Activated CD8-positive, alpha-beta memory T cell treated with anti-CD3 and anti-CD28 coated beads, Interleukin-2, amount 10 ng/mL, durations not matched to agents 7 days and 5 days (primary cell): ENCODE results near the gene TOB1. TPM values are rescaled to one million over a fixed set of nuclear protein-coding genes. Genes with fewer than 3 reads are reported as not detected.
A peak's percentile ranks its signal among the peaks of the same experiment; 100 is the strongest.

Source experiments
- ATAC-seq: fragments of 150-1000 bp; cut with Tn5 transposase; one replicate; pipeline ENCODE4 v1.10.0; 2021; ENCODE audit warnings: moderate library complexity
- CTCF ChIA-PET: fragments of 350-600 bp; sonication (Branson Sonifier 250); formaldehyde crosslinking; loops from one replicate; lab custom pipeline; 2021; ENCODE audit warnings: antibody characterized with exemption; lab: Charles Lee
- DNase-seq: peaks from one replicate; pipeline ENCODE4 v3.0.0-alpha.2; 2020
- H3K27ac Mint-ChIP-seq: one replicate; pipeline ENCODE4 v1.8.0; 2021; ENCODE audit warnings: mild to moderate bottlenecking, mixed read lengths
- H3K27me3 Mint-ChIP-seq: one replicate; pipeline ENCODE4 v1.8.0; 2021; ENCODE audit warnings: mixed read lengths
- H3K36me3 Mint-ChIP-seq: one replicate; pipeline ENCODE4 v1.8.0; 2021; ENCODE audit warnings: mild to moderate bottlenecking, mixed read lengths
- H3K4me1 Mint-ChIP-seq: one replicate; pipeline ENCODE4 v1.8.0; 2021; ENCODE audit warnings: mixed read lengths
- H3K4me3 Mint-ChIP-seq: one replicate; pipeline ENCODE4 v1.8.0; 2021; ENCODE audit warnings: mild to moderate bottlenecking, moderate library complexity, mixed read lengths
- H3K9me3 Mint-ChIP-seq: one replicate; pipeline ENCODE4 v1.8.0; 2022; ENCODE audit warnings: low read depth, mixed read lengths
- total RNA-seq, 2 experiments: library from RNA; stranded (reverse); gene quantifications; one replicate each; pipeline ENCODE4 v1.2.3, GENCODE V29; 2021

The TOB1 gene
- total RNA-seq, 2 experiments from 2014 or later: 34.1 to 47.5 TPM

GRCh38 chr17:50845240-50846147 is 20.7 kb downstream of the TOB1 start:
- Mint-ChIP-seq H3K9me3 (no peaks in the 10 kb centered on the region), H3K36me3 (no peaks in the 10 kb centered on the region), H3K4me3 (no peak overlapping the region), H3K27ac (no peak overlapping the region), H3K4me1 (no peaks in the 10 kb centered on the region), H3K27me3 (no peaks in the 10 kb centered on the region)
- ATAC-seq: no peak
- DNase-seq: peak; percentile 30
- CTCF ChIA-PET: interaction anchor here (0.7 to 17.2 kb wide), 5 partner anchors 15 to 106 kb away, joined by 3 to 319 read pairs (median 4); no protein-coding TSS in a partner anchor

- no peaks in the 10 kb centered on the region for H3K9me3 Mint-ChIP-seq
- DNase-seq (peak; percentile 30), ATAC-seq (no peak)
- no peaks in the 10 kb centered on the region for H3K27me3 Mint-ChIP-seq
- CTCF ChIA-PET: interaction anchor here (1.8 to 17.2 kb wide), 4 partner anchors 8 to 107 kb away, joined by 4 to 319 read pairs (median 26); no protein-coding TSS in a partner anchor
- no peak overlapping the region for H3K4me3 Mint-ChIP-seq
- H3K27ac Mint-ChIP-seq: no peak overlapping the region
- no peaks in the 10 kb centered on the region for H3K36me3 Mint-ChIP-seq
- no peaks in the 10 kb centered on the region for H3K4me1 Mint-ChIP-seq
These were observed 21.9 kb downstream of the TOB1 start for GRCh38 chr17:50844117-50844700.

- DNase-seq (peak; percentile 23), ATAC-seq (no peak)
- CTCF ChIA-PET: interaction anchor here (2.1 to 17.2 kb wide), 6 partner anchors 9 to 301 kb away, joined by 6 to 319 read pairs (median 26); no protein-coding TSS in a partner anchor
- Mint-ChIP-seq H3K9me3 (no peaks in the 10 kb centered on the region), H3K4me3 (no peak overlapping the region), H3K36me3 (no peaks in the 10 kb centered on the region), H3K27ac (no peak overlapping the region), H3K27me3 (no peaks in the 10 kb centered on the region), H3K4me1 (no peaks in the 10 kb centered on the region)
These were observed 22.8 kb downstream of the TOB1 start for GRCh38 chr17:50843150-50843905.

- Mint-ChIP-seq H3K27ac (no peak overlapping the region), H3K27me3 (no peaks in the 10 kb centered on the region), H3K4me1 (no peaks in the 10 kb centered on the region), H3K36me3 (no peaks in the 10 kb centered on the region), H3K4me3 (no peak overlapping the region), H3K9me3 (no peaks in the 10 kb centered on the region)
- DNase-seq (no peak), ATAC-seq (no peak)
- CTCF ChIA-PET: interaction anchor here (0.8 to 17.2 kb wide), 12 partner anchors 10 to 300 kb away, joined by 3 to 319 read pairs (median 6); no protein-coding TSS in a partner anchor
These were observed 23.5 kb downstream of the TOB1 start for GRCh38 chr17:50842506-50843149.

- no peaks in the 10 kb centered on the region for H3K27me3 Mint-ChIP-seq
- H3K9me3 Mint-ChIP-seq: no peaks in the 10 kb centered on the region
- peak; percentile 72 for DNase-seq
- no peaks in the 10 kb centered on the region for H3K4me1 Mint-ChIP-seq
- H3K27ac Mint-ChIP-seq: no peak overlapping the region
- no peak overlapping the region for H3K4me3 Mint-ChIP-seq
- peak; percentile 79 for ATAC-seq
- no peaks in the 10 kb centered on the region for H3K36me3 Mint-ChIP-seq
- CTCF ChIA-PET: interaction anchor here (0.6 to 17.2 kb wide), 13 partner anchors 10 to 300 kb away, joined by 3 to 319 read pairs (median 6); no protein-coding TSS in a partner anchor
These were observed 24.2 kb downstream of the TOB1 start for GRCh38 chr17:50841949-50842354.

- Mint-ChIP-seq H3K9me3 (no peaks in the 10 kb centered on the region), H3K27ac (no peak overlapping the region), H3K36me3 (no peaks in the 10 kb centered on the region), H3K4me1 (no peaks in the 10 kb centered on the region), H3K4me3 (no peak overlapping the region), H3K27me3 (no peaks in the 10 kb centered on the region)
- no peak for DNase-seq
- ATAC-seq: no peak
- CTCF ChIA-PET: interaction anchor here (0.6 to 17.2 kb wide), 14 partner anchors 11 to 299 kb away, joined by 3 to 319 read pairs (median 5); no protein-coding TSS in a partner anchor
These were observed 24.7 kb downstream of the TOB1 start for GRCh38 chr17:50841277-50841948.

GRCh38 chr17:50840311-50840851 is 25.8 kb downstream of the TOB1 start:
- no peaks in the 10 kb centered on the region for H3K4me1 Mint-ChIP-seq
- H3K27me3 Mint-ChIP-seq: peaks cover 8% of the 10 kb centered on the region
- H3K27ac Mint-ChIP-seq: no peak overlapping the region

GRCh38 chr17:50839591-50840310 is 26.4 kb downstream of the TOB1 start:
- peaks cover 13% of the 10 kb centered on the region for H3K27me3 Mint-ChIP-seq
- no peaks in the 10 kb centered on the region for H3K36me3 Mint-ChIP-seq
- H3K27ac Mint-ChIP-seq: no peak overlapping the region
- H3K9me3 Mint-ChIP-seq: no peaks in the 10 kb centered on the region
- DNase-seq (no peak), ATAC-seq (no peak)
- CTCF ChIA-PET: interaction anchor here (1.6 to 17.2 kb wide), 3 partner anchors 19 to 112 kb away, joined by 4 to 319 read pairs (median 57); no protein-coding TSS in a partner anchor
- H3K4me1 Mint-ChIP-seq: no peaks in the 10 kb centered on the region
- no peak overlapping the region for H3K4me3 Mint-ChIP-seq

More at GRCh38 chr17:50840311-50840851, 25.8 kb downstream of the TOB1 start:
- Mint-ChIP-seq H3K9me3 (no peaks in the 10 kb centered on the region), H3K4me3 (no peak overlapping the region), H3K36me3 (no peaks in the 10 kb centered on the region)
- ATAC-seq (no peak), DNase-seq (no peak)
- CTCF ChIA-PET: interaction anchor here (0.9 to 17.2 kb wide), 5 partner anchors 12 to 111 kb away, joined by 3 to 319 read pairs (median 40); no protein-coding TSS in a partner anchor

- H3K4me1 Mint-ChIP-seq: no peaks in the 10 kb centered on the region
- H3K9me3 Mint-ChIP-seq: no peaks in the 10 kb centered on the region
- no peak overlapping the region for H3K4me3 Mint-ChIP-seq
- no peaks in the 10 kb centered on the region for H3K36me3 Mint-ChIP-seq
- CTCF ChIA-PET: interaction anchor here (5.0 to 17.2 kb wide), 2 partner anchors 53 to 113 kb away, joined by 57 to 319 read pairs; no protein-coding TSS in a partner anchor
- DNase-seq (no peak), ATAC-seq (no peak)
- H3K27ac Mint-ChIP-seq: no peak overlapping the region
- peaks cover 17% of the 10 kb centered on the region for H3K27me3 Mint-ChIP-seq
These were observed 27.9 kb downstream of the TOB1 start for GRCh38 chr17:50837980-50838954.

- peaks cover 17% of the 10 kb centered on the region for H3K27me3 Mint-ChIP-seq
- ATAC-seq: no peak
- CTCF ChIA-PET: interaction anchor here (0.9 to 1.1 kb wide), 3 partner anchors 21 to 112 kb away, joined by 3 read pairs; no protein-coding TSS in a partner anchor
- no peak overlapping the region for H3K27ac Mint-ChIP-seq
- no peak overlapping the region for H3K4me3 Mint-ChIP-seq
- H3K4me1 Mint-ChIP-seq: no peaks in the 10 kb centered on the region
- H3K36me3 Mint-ChIP-seq: no peaks in the 10 kb centered on the region
- no peaks in the 10 kb centered on the region for H3K9me3 Mint-ChIP-seq
- DNase-seq: no peak
These were observed 28.7 kb downstream of the TOB1 start for GRCh38 chr17:50837286-50837979.
